ENCODE results near the gene ARHGAP30.

DNA sequence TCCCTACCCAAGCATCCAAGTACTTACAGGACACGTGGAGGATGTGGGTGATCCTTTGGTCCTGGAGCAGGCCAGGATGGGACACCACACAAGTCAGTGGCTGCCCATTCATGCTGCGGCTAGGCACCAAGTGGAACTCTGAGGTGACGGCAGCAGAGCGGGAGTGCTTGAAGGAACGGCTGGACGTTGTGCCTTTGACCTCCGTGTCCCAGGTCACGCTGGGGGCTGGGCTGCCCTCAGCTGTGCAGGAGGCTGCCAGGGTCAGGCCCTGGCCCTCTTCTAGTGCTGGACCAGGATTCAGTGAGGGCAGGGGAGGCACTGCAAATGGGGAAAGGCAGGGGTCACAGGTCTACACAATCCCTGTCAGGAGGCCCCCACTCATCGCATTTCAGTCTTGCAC, 7.7 kb upstream of the ARHGAP30 start:
- no peak for TF ChIP-seq GATA2 (IDR thresholded peaks at IDR 0.05; ENCODE audit: low read depth, low read length)
- no peak for TF ChIP-seq GATA3 (IDR thresholded peaks at IDR 0.05; ENCODE audit: low read depth, low read length)
